KBM-7 (cell line): ENCODE results near the gene CRLF1.

Experiments
- DNase-seq: peaks from one replicate; pipeline ENCODE4 v3.0.0-alpha.2; 2015
- in situ Hi-C: fragments of 300-500 bp; cut with MboI; formaldehyde crosslinking; loops from 2 replicates; pipeline ENCODE4 v1.14.3; 2020; ENCODE audit warnings: low sequenced_read_pairs, low pct_unique_long_range_greater_than_20kb, mixed read lengths

The CRLF1 gene

DNA sequence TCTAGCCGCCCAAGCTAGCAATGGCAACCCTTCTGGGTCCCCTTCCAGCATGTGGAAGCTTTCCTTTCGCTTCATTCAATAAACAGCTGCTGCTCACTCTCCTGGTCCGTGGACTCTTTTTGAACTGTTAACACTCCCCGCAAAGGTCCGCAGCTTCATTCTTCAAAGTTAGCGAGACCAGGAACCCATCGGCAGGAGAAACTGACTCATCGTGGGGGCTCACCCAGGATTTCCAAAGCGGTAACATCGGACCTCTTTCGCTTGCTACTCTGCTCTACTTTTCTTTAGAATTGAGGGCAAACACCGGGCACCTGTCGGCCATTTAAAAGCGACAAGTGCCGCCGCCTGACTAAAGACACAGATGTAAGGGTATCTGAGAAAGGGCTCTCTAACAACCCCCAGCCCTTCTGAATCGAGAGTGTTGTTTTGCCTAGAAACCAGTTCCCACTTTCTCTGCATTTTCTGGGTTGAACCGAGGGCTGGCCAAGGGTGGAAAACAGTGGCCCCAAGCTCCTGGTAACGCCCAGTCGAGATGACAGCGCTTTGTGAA is 29.2 kb downstream of the CRLF1 start:
- DNase-seq: no peak
- in situ Hi-C loops: no loop called here

DNA sequence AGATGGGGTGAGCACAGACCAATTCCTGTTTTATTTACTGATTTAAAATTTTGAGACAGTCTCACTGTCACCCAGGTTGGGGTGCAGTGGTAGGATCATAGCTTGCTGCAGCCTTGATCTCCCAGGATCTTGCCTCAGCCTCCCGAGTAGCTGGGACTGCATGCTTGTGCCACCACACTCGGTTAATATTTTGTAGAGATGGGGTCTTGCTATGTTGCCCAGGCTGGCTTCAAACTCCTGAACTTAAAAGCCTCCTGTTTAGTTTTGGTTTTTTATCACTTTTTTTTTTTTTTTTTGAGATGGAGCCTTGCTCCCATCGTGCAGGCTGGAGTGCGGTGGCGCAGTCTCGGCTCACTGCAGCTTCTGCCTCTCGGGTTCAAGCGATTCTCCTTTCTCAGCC is 30.2 kb downstream of the CRLF1 start:
- in situ Hi-C loops: no loop called here
- DNase-seq: no peak

DNA sequence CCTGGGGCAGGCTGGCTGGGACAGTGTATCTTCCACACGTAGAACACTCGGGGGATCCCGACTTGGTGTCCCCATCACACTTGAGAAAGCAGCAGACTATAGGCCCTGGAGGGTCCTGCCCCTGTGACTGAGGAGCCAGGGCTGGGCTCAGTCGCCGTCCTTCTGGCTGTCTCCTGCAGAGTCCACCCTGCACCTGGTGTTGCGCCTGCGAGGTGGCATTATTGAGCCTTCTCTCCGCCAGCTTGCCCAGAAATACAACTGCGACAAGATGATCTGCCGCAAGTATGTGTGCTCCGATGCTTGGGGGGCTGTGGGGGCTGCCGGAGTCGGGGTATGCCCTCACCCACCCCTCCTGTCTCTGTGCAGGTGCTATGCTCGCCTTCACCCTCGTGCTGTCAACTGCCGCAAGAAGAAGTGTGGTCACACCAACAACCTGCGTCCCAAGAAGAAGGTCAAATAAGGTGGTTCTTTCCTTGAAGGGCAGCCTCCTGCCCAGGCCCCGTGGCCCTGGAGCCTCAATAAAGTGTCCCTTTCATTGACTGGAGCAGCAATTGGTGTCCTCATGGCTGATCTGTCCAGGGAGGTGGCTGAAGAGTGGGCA is 31.8 kb downstream of the CRLF1 start:
- no peak for DNase-seq
- in situ Hi-C loops: no loop called here

DNA sequence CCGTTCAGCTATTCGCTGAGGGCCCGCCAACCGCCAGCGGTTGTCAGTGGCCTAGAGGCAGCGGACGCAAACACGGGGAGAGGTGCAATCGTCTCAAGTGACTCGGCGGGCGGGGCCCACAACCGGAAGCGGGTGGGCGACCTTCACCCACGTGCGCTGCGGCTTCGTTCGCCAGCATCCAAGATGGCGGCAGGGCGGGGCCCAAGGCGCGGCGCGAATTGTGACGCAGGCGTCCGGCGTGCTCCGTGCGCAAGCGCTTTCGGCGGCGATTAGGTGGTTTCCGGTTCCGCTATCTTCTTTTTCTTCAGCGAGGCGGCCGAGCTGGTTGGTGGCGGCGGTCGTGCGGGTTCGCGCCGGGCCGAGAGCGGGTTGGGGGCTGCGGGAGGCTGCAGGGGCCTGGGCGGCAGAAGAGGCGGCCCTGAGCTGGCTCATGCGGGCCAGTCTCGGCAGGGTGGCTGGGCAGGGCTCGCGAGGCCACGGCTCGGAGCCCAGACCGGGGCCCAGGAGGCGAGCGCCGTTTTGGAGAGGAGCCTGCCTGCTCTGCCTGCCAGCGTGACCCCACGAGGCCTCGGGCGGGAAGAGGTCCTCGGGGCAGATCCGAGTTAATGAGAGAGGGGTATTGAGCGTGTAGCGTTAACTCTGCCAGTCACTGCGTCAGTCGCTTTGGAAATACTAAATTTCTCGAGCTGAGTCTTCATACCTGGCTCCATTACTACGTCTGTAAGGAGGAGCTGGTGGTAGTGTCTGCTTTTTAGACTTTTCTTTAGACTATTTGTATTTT is 34.8 kb downstream of the CRLF1 start, which contains the start of gene UBA52:
Gene UBA52 (plus strand): TSS at position 294 of the 781 bp plus-strand sequence. CDS start 1,444 bp downstream, outside the sequence.
- in situ Hi-C loops: no loop called here
- peak; percentile 98 for DNase-seq

DNA sequence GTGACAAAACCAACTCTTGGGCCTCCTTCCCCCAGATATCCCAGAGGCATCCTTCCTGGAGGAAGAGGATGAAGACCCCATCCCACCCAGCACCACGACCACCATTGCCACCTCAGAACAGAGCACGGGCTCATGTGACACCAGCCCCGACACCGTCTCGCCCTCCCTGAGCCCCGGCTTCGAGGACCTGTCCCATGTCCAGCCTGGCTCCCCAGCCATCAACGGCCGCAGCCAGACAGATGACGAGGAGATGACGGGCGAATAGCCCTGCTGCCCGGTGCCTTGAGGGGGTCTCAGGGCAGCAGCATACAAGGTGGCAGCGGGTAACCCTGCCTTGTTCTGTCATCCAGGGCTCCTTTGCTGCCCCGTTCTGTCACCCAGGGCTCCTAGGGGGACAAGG is 38.2 kb downstream of the CRLF1 start:
- in situ Hi-C loops: no loop called here
- DNase-seq: no peak

DNA sequence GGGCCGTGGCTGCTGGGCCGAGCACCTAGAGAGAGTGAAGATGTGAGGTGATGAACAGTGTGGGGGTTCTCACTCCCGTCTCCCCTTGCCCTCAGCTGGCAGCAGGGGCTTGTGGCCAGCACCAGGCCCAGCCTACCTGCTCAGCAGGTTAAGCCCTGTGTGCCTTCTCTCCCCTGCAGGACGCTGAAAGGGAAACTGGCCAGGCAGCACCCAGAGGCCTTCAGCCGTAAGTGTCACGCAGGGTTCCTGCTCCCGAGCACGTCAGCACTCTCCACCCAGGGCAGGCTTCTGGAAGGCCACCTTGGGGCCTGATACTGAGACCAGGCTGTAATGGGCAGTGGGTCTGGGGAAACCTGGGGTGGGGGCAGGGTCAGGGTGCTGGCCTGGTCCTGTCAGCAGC is 39.6 kb downstream of the CRLF1 start:
- no peak for DNase-seq
- in situ Hi-C loops: no loop called here

DNA sequence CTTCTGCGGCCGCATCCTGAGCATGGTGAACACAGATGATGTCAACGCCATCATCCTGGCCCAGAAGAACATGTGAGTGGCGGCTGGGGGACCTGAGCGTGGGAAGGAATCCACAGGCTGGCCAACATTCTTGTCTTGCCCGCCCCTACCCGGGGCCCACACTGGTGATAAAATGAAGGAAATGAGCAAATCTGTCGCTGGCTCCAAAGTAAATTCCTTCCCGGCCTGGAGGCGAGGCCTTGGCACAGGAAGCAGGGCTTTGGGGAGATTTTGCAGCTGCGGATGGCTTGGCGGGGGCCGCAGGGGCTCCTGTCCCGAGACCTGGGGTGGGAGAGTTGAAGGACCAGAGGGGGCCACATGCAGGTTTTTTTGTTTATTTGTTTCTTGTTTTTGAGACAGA is 44.5 kb downstream of the CRLF1 start:
- in situ Hi-C loops: no loop called here
- DNase-seq: no peak

DNA sequence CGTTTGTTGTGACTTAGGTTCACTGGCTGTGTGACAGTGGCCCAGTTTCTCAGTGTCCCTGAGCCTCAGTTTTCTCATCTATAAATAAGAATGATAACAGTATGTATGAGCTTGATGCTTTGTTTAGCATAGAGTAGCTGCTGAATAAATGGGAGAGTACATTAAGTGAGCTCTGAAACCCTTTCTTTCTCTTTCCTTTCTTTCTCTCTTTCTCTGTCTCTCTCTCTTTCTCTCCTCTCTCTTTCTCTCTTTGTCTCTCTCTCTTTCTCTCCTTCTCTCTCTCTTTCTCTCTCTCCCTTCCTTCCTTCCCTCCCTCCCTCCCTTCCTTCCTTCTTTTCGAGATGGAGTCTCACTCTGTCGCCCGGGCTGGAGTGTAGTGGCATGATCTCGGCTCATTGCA is 46.9 kb downstream of the CRLF1 start:
- no peak for DNase-seq
- in situ Hi-C loops: no loop called here

DNA sequence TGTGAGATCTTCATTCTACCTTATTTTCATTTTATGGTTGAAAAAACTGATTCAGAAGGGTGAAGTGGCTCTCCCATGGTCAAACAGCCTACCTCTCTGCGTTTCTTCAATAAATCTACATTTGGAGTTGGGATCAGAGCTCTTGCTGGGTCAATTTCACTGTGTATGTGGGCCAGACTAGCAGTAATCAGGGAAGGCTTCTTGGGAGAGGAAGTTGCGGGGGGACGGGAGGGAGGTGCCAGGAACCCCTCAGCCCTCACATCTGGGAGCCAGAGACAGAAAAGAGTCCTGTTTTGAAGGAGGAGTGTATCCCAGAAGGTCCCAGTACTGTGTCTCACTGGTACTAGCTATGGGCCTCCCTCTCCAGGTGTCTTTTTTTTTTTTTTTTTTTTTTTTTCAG is 48.0 kb downstream of the CRLF1 start:
- peak; percentile 20 for DNase-seq
- in situ Hi-C loops: no loop called here

DNA sequence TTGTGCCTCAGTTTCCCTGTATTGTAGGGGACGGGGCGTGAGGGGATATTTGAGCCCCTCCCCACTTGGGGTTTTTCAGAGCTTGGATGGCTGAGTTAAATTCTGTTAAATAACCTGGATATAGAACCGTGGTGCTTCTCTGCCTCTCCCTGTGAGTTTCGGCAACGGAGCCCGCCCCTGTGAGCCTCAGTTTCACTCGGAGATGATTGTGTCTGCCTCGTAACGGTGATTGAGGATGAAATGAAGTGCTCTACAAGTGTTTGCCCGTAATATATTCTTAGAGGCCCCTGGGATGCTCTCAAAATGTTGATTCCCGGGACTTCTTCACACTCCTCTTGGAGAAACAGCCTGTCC is 48.4 kb downstream of the CRLF1 start:
- no peak for DNase-seq
- in situ Hi-C loops: no loop called here

DNA sequence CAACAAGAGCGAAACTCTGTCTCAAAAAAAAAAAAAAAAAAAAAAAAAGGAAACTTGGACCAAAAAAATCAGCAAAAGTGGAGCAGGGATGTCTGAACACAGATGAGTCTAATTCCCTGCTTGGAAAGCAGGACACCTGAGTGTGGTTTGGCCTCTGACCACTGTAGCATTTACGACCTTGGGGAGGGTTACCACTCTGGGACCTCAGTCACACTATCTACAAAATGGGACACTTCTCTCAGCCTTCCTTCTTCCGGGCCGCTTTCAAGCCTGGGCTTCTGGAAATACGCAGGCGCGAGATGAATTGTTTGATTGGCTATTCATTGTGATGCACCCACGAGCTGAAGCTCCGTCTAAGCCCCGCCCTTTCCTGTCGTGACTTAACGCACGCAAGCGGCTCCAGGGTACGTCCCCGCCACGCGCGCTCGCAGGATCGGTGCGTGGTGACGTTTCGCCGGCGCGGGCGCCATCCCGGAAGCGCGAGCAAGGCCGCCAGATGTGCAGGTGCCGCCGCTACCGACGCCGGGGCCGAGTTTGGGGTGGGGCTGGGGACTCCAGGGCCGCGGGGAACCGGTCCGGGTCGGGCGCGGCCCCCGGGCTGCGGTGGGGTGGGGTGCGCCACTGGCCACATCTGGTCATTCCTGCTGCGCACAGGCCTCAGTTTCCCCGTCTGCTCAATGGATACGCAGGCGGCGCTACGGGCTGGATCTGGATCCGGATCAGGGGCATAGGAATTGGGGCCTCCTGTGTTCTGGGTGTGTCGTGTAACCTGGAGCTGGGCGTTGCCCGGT is 49.0 kb downstream of the CRLF1 start, which contains the start of gene KXD1:
Gene KXD1 (plus strand): TSS at position 460 of the 791 bp plus-strand sequence. CDS start 4,187 bp downstream, outside the sequence.
- peak; percentile 97 for DNase-seq
- in situ Hi-C loops: no loop called here

DNA sequence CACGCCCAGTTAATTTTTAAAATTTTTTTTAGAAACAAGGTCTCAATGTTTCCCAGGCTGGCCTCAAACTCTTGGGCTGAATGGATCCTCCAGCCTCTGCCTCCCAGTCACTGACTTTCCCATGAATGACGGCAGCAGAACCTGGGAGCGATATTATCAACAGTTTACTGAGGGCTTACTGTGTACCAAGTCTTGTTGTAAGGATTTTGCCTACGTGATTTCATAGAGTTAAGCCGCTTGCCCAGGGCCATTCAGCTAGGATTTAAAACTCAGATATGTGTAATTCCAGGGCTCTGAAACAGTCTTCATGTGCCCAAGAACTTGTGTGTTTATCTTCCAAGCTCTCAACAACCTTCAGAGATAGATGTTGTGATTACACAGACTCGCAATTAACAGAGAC is 55.0 kb downstream of the CRLF1 start:
- in situ Hi-C loops: no loop called here
- DNase-seq: no peak

DNA sequence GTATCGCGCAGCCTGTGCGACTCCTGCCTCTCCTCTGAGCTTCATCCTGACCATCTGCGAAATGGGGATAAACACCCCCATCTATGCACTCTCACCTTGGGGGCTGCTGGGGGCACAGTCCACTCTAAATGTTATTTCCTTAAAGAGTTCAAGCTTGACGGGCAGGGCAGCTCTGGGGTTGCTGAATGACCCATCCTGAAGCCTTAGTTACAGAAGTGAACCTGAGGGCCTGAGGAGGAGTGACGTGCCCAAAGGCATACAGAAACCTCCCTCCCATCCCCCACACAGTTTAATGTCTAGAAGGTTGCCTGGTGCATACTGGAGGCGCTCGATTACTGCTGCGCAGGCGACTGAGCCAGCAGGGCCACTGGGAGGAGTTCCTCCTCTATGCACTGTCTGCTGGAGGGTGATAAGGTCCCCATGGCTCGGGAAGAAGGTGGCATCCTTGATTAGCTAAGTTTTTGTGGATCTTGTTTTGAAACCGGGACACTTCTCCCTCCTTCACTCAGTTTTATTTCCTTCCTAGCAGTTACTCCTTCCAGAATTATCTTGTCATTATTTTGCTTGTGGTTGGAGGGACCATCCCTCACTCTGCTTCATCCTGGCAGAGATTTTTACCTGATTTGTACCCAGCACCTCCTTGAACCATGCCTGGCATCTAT is 62.7 kb downstream of the CRLF1 start:
- in situ Hi-C loops: no loop called here
- peak; percentile 76 for DNase-seq
